AG10803 (cell line): ENCODE results near the gene SIPA1L2.
A peak's percentile ranks its signal among the peaks of the same experiment; 100 is the strongest.

ENCODE experiments used
- DNase-seq: peaks from one replicate; pipeline ENCODE4 v3.0.0; 2010; ENCODE audit warnings: low read depth
- H3K4me3 ChIP-seq: 2 replicates; pipeline ENCODE4 v1.5.1; 2011; ENCODE audit warnings: mild to moderate bottlenecking, low read length, control low read depth
- CTCF ChIP-seq: conservative IDR thresholded peaks from 2 replicates; pipeline ENCODE4 v1.5.1; 2011; ENCODE audit warnings: mild to moderate bottlenecking, low read length, control low read depth, inconsistent platforms

Gene SIPA1L2

GRCh38 chr1:232669981-232670747, 40.2 kb upstream of the SIPA1L2 start:
- DNase-seq = no peak
- no peak overlapping the region for H3K4me3 ChIP-seq
- no peak for TF ChIP-seq CTCF

GRCh38 chr1:232667778-232668165, 37.8 kb upstream of the SIPA1L2 start:
- H3K4me3 ChIP-seq = peak overlapping the region; percentile 20
- no peak for TF ChIP-seq CTCF
- peak; percentile 32 for DNase-seq

DNA sequence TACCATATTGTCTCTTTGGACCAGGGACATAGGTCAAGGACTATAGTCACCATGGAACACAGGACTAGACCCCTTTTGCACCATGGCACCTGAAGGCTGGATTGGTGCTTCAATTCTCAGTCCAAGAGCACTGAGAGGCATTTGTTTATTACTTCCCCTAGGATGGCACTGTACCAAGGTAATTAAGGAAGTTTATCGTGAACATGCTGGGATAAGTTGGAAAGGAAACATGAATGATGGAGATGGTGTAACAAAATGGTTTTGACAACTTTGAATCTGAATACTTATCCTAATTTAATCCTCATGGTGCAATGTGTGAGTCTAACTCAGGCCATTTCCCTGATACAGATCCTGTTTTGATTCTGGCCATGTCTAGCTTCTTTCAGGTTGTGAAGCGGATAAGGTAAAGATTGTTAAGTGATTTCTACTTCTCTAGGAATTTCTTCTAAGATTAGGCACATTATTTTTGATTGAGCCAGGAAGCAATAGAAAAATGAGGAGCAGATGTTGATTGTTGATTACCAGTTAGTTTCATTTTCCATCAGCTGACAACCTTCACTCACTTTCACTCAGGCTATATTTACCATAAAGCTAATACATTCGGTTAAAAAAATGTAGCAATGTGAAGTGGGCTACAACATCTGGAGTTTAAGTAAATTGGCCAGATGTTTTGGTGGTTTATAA, 37.3 kb upstream of the SIPA1L2 start:
- peak; percentile 25 for DNase-seq
- no peak for TF ChIP-seq CTCF

DNA sequence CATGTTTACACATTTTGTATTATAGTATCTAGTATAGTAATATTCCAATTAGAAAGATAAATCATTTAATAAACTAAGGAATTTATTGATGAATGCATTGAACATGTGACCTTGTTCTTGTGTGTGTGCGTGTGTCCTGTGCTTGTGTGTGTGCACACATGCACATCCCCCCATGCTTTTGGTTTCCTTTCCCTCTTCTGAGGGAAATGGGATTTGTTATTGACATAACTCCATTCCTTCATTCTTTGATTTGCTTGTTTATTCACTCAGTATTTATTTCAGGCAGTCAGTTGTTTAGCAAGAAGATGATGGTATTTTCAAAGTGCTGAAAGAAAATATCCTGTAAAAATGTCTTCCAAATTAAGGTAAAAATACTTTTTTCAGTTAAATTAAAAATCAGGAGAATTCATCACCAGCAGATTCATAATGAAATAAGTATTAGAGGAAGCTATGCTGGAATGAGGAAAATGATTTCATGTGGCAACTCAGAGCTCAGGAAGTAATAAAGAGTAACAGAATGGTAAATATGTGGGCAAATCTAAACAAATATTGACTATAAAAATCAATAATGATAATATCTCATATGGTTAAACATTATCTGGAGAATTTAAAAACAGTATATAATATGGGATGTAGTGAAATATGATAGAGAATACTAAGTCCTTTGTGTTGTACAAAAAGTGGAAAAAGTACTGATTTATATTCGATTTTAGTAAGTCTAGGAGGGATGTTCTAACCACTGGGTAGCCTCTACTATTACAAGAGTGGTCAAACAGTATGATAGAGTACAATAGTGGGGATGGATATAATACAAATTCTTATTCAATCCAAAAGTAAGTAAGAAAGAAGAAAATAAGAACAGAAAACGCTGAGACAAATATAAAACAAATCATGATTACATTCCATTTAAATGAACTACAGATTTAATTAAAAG, 35.2 kb upstream of the SIPA1L2 start:
- TF ChIP-seq CTCF = no peak
- H3K4me3 ChIP-seq = no peak overlapping the region
- DNase-seq = no peak

More for the DNA sequence above, 37.3 kb upstream of the SIPA1L2 start:
- peak overlapping the region; percentile 20 for H3K4me3 ChIP-seq

GRCh38 chr1:232662910-232663309, 33.0 kb upstream of the SIPA1L2 start:
- peak; percentile 11 for DNase-seq
- no peak for TF ChIP-seq CTCF

DNA sequence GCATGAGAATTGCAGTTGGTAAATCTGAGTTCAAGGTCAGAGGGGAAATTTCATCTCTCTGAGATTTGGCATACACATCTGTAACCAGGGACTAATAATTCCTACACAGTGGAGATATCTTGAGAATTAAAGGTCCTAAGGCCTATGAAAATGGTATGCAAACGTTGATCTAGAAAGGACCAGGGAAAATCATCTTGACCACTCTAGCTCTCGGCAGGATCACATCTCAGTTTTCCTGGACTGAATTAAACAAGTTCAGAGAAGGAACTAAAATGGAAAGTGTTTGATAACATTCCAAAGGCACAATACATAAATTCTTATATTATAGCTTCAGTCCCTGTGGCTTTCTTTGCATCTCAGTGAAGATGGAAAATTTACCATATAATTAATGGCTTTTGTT, 28.5 kb upstream of the SIPA1L2 start:
- H3K4me3 ChIP-seq = no peak overlapping the region
- TF ChIP-seq CTCF = no peak
- DNase-seq = no peak

More at GRCh38 chr1:232662910-232663309, 33.0 kb upstream of the SIPA1L2 start:
- no peak overlapping the region for H3K4me3 ChIP-seq
